HUES6 (cell line): ENCODE results near the gene MARCO.

Source experiments
- H3K27ac ChIP-seq: 2 replicates; pipeline ENCODE4 v1.7.0; 2013; ENCODE audit warnings: low read depth, mild to moderate bottlenecking, low read length, inconsistent platforms
- H3K27me3 ChIP-seq: 2 replicates; pipeline ENCODE4 v1.6.1; 2013; ENCODE audit warnings: low read length; ENCODE audit not compliant: control insufficient read depth, insufficient read depth
- H3K36me3 ChIP-seq: 2 replicates; pipeline ENCODE4 v1.6.1; 2013; ENCODE audit warnings: low read length; ENCODE audit not compliant: control insufficient read depth, insufficient read depth
- H3K4me1 ChIP-seq: 2 replicates; pipeline ENCODE4 v1.6.1; 2013; ENCODE audit warnings: low read length; ENCODE audit not compliant: control insufficient read depth, insufficient read depth
- H3K4me3 ChIP-seq: 2 replicates; pipeline ENCODE4 v1.5.1; 2013; ENCODE audit warnings: low read depth, low read length
- H3K9ac ChIP-seq: one replicate; pipeline ENCODE4 v1.6.1; 2013; ENCODE audit warnings: mild to moderate bottlenecking, low read length
- H3K9me3 ChIP-seq: 2 replicates; pipeline ENCODE4 v1.6.1; 2013; ENCODE audit warnings: low read depth, low read length; ENCODE audit not compliant: control insufficient read depth, insufficient read depth

The MARCO gene

GRCh38 chr2:119006441-119006840 is 64.4 kb downstream of the MARCO start:
- Histone ChIP-seq H3K27ac (no peak overlapping the region), H3K4me1 (no peaks in the 10 kb centered on the region), H3K36me3 (no peaks in the 10 kb centered on the region), H3K9ac (no peak overlapping the region), H3K4me3 (no peak overlapping the region), H3K27me3 (peaks cover 29% of the 10 kb centered on the region), H3K9me3 (peaks cover 23% of the 10 kb centered on the region)

- Histone ChIP-seq H3K4me1 (no peaks in the 10 kb centered on the region), H3K27ac (no peak overlapping the region), H3K27me3 (peaks cover 39% of the 10 kb centered on the region), H3K4me3 (no peak overlapping the region), H3K36me3 (no peaks in the 10 kb centered on the region), H3K9me3 (peaks cover 23% of the 10 kb centered on the region), H3K9ac (no peak overlapping the region)
Measured at GRCh38 chr2:119008108-119008507, 66.1 kb downstream of the MARCO start.

- Histone ChIP-seq H3K4me1 (no peaks in the 10 kb centered on the region), H3K27ac (no peak overlapping the region), H3K27me3 (peaks cover 39% of the 10 kb centered on the region), H3K9ac (no peak overlapping the region), H3K4me3 (no peak overlapping the region), H3K9me3 (peaks cover 19% of the 10 kb centered on the region), H3K36me3 (no peaks in the 10 kb centered on the region)
Measured at GRCh38 chr2:119009110-119009509, 67.1 kb downstream of the MARCO start.

GRCh38 chr2:119010336-119010735 is 68.3 kb downstream of the MARCO start:
- Histone ChIP-seq H3K4me1 (no peaks in the 10 kb centered on the region), H3K9ac (no peak overlapping the region), H3K4me3 (no peak overlapping the region), H3K27ac (no peak overlapping the region), H3K27me3 (peaks cover 39% of the 10 kb centered on the region), H3K36me3 (no peaks in the 10 kb centered on the region), H3K9me3 (peaks cover 7% of the 10 kb centered on the region; the same call in 1 of the 2 replicates)

- peaks cover 39% of the 10 kb centered on the region for H3K27me3 ChIP-seq
- H3K27ac ChIP-seq = no peak overlapping the region
- H3K4me3 ChIP-seq = peak overlapping the region; percentile 44
- H3K4me1 ChIP-seq = no peaks in the 10 kb centered on the region
- no peaks in the 10 kb centered on the region for H3K36me3 ChIP-seq
- 0 out of 2 replicates have a peak, but pooled peaks cover 4% of the 10 kb centered on the region for H3K9me3 ChIP-seq
- H3K9ac ChIP-seq = no peak overlapping the region
Measured at GRCh38 chr2:119011162-119011909, 69.3 kb downstream of the MARCO start.

- Histone ChIP-seq H3K36me3 (no peaks in the 10 kb centered on the region), H3K4me3 (peak overlapping the region; percentile 44), H3K9ac (no peak overlapping the region), H3K27me3 (peaks cover 39% of the 10 kb centered on the region), H3K27ac (no peak overlapping the region), H3K9me3 (0 out of 2 replicates have a peak, but pooled peaks cover 4% of the 10 kb centered on the region), H3K4me1 (no peaks in the 10 kb centered on the region)
Measured at GRCh38 chr2:119011910-119012209, 69.9 kb downstream of the MARCO start.

- Histone ChIP-seq H3K36me3 (no peaks in the 10 kb centered on the region), H3K27ac (no peak overlapping the region), H3K4me3 (no peak overlapping the region), H3K4me1 (no peaks in the 10 kb centered on the region), H3K9ac (no peak overlapping the region), H3K9me3 (0 out of 2 replicates have a peak, but pooled peaks cover 4% of the 10 kb centered on the region), H3K27me3 (peaks cover 39% of the 10 kb centered on the region)
Measured at GRCh38 chr2:119012345-119013301, 70.6 kb downstream of the MARCO start.

GRCh38 chr2:119013671-119014070 is 71.7 kb downstream of the MARCO start:
- Histone ChIP-seq H3K27ac (no peak overlapping the region), H3K9ac (no peak overlapping the region), H3K9me3 (no peaks in the 10 kb centered on the region), H3K27me3 (peaks cover 36% of the 10 kb centered on the region), H3K4me3 (no peak overlapping the region), H3K4me1 (no peaks in the 10 kb centered on the region), H3K36me3 (no peaks in the 10 kb centered on the region)

- H3K9me3 ChIP-seq = no peaks in the 10 kb centered on the region
- no peak overlapping the region for H3K4me3 ChIP-seq
- no peaks in the 10 kb centered on the region for H3K36me3 ChIP-seq
- no peak overlapping the region for H3K27ac ChIP-seq
- H3K9ac ChIP-seq = no peak overlapping the region
- H3K27me3 ChIP-seq = peaks cover 16% of the 10 kb centered on the region
- no peaks in the 10 kb centered on the region for H3K4me1 ChIP-seq
Measured at GRCh38 chr2:119015845-119016244, 73.9 kb downstream of the MARCO start.

GRCh38 chr2:119019521-119019920 is 77.5 kb downstream of the MARCO start:
- Histone ChIP-seq H3K4me3 (no peak overlapping the region), H3K27ac (no peak overlapping the region), H3K4me1 (no peaks in the 10 kb centered on the region)

GRCh38 chr2:119022678-119023077 is 80.7 kb downstream of the MARCO start:
- H3K36me3 ChIP-seq = no peaks in the 10 kb centered on the region
- H3K9ac ChIP-seq = no peak overlapping the region
- H3K9me3 ChIP-seq = no peaks in the 10 kb centered on the region
- no peaks in the 10 kb centered on the region for H3K27me3 ChIP-seq
- 0 out of 2 replicates have a peak, but pooled peaks cover 3% of the 10 kb centered on the region for H3K4me1 ChIP-seq
- no peak overlapping the region for H3K27ac ChIP-seq
- H3K4me3 ChIP-seq = no peak overlapping the region

More at GRCh38 chr2:119019521-119019920, 77.5 kb downstream of the MARCO start:
- Histone ChIP-seq H3K27me3 (no peaks in the 10 kb centered on the region), H3K36me3 (no peaks in the 10 kb centered on the region), H3K9me3 (no peaks in the 10 kb centered on the region), H3K9ac (no peak overlapping the region)
